ENCODE results near the gene OR2Z1. TPM values are rescaled to one million over a fixed set of nuclear protein-coding genes. Genes with fewer than 3 reads are reported as not detected.

Gene OR2Z1
- not detected for total RNA-seq

DNA sequence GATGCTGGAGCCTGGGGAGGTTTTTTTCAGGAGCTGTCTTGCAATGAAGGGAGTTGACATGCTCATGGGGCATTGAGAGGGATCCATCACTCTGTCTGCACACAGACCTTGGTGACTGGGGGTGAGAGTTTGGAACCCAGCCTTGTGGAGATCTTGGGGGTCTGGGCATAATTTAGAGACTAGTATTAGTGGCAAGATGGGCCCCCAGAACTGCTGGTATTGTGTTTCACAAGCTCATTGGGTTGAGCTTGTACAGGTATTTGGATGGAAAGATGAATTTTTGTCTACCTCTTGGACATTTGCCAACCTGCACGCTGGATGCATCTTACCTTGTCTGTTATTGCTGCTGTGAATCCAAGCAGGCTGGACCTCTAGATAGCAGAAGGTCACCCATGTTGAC is at the start of gene OR2Z1:
Gene OR2Z1, plus strand, starts transcription at position 301 of the 400 bp plus-strand sequence. CDS start 9,395 bp downstream, outside the sequence.
- DNase-seq: no peak
- TF ChIP-seq, protein P1, sequence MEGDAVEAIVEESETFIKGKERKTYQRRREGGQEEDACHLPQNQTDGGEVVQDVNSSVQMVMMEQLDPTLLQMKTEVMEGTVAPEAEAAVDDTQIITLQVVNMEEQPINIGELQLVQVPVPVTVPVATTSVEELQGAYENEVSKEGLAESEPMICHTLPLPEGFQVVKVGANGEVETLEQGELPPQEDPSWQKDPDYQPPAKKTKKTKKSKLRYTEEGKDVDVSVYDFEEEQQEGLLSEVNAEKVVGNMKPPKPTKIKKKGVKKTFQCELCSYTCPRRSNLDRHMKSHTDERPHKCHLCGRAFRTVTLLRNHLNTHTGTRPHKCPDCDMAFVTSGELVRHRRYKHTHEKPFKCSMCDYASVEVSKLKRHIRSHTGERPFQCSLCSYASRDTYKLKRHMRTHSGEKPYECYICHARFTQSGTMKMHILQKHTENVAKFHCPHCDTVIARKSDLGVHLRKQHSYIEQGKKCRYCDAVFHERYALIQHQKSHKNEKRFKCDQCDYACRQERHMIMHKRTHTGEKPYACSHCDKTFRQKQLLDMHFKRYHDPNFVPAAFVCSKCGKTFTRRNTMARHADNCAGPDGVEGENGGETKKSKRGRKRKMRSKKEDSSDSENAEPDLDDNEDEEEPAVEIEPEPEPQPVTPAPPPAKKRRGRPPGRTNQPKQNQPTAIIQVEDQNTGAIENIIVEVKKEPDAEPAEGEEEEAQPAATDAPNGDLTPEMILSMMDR (IDR thresholded peaks at IDR 0.05): no peak
- no peak within 1 kb of the TSS for H3K9ac ChIP-seq (ENCODE audit: low read depth in 2 of 2, low read length in 2 of 2)
- no peaks in the 10 kb centered on the region for H3K27me3 ChIP-seq
- no peaks in the 10 kb centered on the region for H3K9me3 ChIP-seq
- H3K4me3 ChIP-seq: no peak within 1 kb of the TSS
- no peaks in the 10 kb centered on the region for H3K36me3 ChIP-seq
- no peaks in the 10 kb centered on the region for H3K4me1 ChIP-seq
- no peak within 1 kb of the TSS for H3K27ac ChIP-seq
- intact Hi-C loops (cut with DNase I): no loop called here

DNA sequence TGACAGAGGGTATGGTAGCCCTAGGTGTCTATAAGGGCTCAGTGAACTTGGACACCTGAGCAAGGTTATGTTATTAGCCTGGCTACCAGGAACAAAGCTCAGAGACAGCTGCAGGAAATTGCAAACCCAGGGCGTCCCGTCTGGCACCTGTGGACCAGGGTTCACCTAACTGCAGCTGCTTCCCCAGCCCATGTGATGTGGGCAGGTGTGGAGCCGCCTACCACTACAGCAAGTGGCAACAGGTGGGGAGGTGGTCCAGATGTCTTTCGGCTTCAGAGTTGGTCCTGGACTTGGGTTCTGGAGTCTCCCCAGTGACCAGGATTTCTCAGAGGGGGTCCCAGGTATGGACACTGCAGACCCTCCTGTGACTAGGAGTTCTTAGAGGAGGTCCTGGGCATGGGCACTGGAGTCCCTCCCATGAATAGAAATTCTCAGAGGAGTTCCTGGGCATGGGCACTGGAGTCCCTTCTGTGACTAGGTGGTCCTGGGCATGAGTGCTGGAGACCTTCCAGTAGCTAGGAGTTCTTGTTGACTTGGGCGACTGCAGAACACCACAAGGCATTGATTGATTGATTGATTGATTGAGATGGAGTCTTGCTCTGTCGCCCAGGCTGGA is 48.0 kb upstream of the OR2Z1 start:
- Histone ChIP-seq H3K27ac (no peak overlapping the region), H3K27me3 (no peaks in the 10 kb centered on the region), H3K4me1 (no peaks in the 10 kb centered on the region), H3K9ac (ENCODE audit: low read depth in 2 of 2, low read length in 2 of 2) (no peak overlapping the region), H3K36me3 (no peaks in the 10 kb centered on the region), H3K9me3 (no peaks in the 10 kb centered on the region), H3K4me3 (no peak overlapping the region)
- DNase-seq: no peak
- TF ChIP-seq, protein P1 (IDR thresholded peaks at IDR 0.05): no peak
- intact Hi-C loops (cut with DNase I): no loop called here

DNA sequence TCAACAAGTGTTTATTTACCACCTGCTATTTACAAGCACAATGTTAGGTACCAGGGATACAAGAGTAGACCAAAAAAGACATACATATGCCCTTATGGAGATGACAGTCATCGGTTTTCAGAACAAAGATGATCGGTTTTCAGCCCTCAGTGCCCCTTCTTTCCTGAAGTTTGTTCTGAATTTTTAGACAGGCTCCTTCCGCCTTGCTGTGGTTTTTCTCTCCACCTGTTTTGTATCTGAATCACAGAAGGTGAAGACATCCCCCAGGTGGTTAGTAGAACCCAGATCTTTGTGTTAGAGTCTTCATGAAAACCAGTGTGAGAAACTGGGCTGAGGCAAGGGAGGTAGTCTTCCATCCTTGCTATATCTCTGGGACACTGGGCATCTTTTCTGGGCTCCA is 46.4 kb upstream of the OR2Z1 start:
- H3K4me1 ChIP-seq: no peaks in the 10 kb centered on the region
- no peak for DNase-seq
- intact Hi-C loops (cut with DNase I): no loop called here
- no peak overlapping the region for H3K27ac ChIP-seq
- H3K9me3 ChIP-seq: no peaks in the 10 kb centered on the region
- TF ChIP-seq, protein P1 (IDR thresholded peaks at IDR 0.05): no peak
- no peaks in the 10 kb centered on the region for H3K27me3 ChIP-seq
- H3K36me3 ChIP-seq: no peaks in the 10 kb centered on the region
- H3K4me3 ChIP-seq: no peak overlapping the region
- no peak overlapping the region for H3K9ac ChIP-seq (ENCODE audit: low read depth in 2 of 2, low read length in 2 of 2)

DNA sequence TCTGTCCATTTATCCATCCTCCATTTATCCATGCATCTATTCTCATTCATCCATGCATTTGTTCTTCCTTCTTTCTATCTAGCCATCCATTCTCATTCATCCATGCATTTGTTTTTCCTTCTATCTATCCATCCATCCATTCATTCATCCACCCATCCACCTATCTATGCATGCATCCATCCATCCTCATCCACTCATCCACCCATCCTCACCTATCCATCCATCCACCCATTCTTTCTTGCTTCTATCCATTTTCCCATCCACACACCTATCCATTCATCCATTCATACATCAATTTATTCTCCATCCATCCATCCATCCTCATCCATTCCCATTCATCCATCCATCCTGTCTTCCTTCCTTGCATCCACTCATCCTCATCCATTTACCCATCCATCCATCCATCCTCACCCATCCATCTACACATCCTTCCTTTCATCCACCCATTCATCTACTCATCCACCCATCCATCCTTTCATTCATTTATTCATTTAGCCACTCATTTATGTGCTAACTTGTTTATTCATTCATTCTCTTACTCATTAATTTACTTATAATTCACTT is 43.1 kb upstream of the OR2Z1 start:
- H3K27me3 ChIP-seq: no peaks in the 10 kb centered on the region
- H3K4me3 ChIP-seq: no peak overlapping the region
- no peak overlapping the region for H3K27ac ChIP-seq
- intact Hi-C loops (cut with DNase I): no loop called here
- TF ChIP-seq, protein P1 (IDR thresholded peaks at IDR 0.05): no peak
- H3K9ac ChIP-seq (ENCODE audit: low read depth in 2 of 2, low read length in 2 of 2): no peak overlapping the region
- H3K4me1 ChIP-seq: no peaks in the 10 kb centered on the region
- DNase-seq: no peak
- no peaks in the 10 kb centered on the region for H3K9me3 ChIP-seq
- no peaks in the 10 kb centered on the region for H3K36me3 ChIP-seq

DNA sequence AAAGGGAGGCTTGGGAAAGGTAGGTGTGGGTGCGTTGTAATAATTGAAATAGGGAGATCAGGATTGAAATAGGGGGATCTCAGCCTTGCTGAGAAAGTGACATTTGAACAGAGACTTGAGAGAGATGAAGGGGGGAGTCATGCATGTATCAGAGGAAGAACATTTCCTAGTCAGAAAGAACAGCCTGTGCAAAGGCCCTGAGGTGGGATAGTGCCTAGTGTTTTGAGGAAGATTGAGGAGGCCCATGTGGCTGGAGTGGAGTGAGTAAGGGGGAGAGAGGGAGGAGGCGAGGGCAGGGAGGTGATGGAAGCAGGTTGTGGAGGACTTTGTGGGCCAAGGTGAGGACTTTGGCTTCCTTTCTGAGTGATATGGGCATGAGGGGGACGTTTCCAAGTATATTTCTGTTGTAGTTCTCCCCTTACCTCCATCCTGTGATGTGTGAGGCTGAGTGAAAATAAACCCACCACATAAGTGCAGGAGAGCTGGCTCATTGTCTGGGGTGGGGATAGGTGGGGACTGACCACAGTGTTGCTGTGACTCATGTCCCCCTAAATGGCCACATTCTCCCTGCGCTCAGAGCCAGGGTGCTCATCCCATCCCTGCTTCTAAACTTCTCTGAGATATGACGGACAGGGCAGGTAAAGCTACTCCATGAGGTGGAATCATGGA is 40.6 kb upstream of the OR2Z1 start:
- Histone ChIP-seq H3K9me3 (no peaks in the 10 kb centered on the region), H3K27me3 (no peaks in the 10 kb centered on the region), H3K27ac (no peak overlapping the region), H3K4me1 (no peaks in the 10 kb centered on the region), H3K9ac (ENCODE audit: low read depth in 2 of 2, low read length in 2 of 2) (no peak overlapping the region), H3K4me3 (no peak overlapping the region), H3K36me3 (no peaks in the 10 kb centered on the region)
- DNase-seq: no peak
- intact Hi-C loops (cut with DNase I): no loop called here
- TF ChIP-seq, protein P1 (IDR thresholded peaks at IDR 0.05): no peak
